GM12864 (cell line): ENCODE measurements around the gene HMGN2.

Experiments
- DNase-seq: peaks from one replicate; pipeline ENCODE4 v3.0.0-alpha.2; 2011; ENCODE audit warnings: low read depth
- H3K4me3 ChIP-seq: 2 replicates; pipeline ENCODE4 v1.5.1; 2011; ENCODE audit warnings: mild to moderate bottlenecking, low read depth, low read length, control low read depth
- TF ChIP-seq, protein P1 (sequence below): IDR thresholded peaks from 2 replicates; pipeline ENCODE4 v1.5.1; 2011; ENCODE audit warnings: low read depth, mild to moderate bottlenecking, moderate library complexity, low read length, control low read depth, inconsistent platforms; ENCODE audit errors: missing control alignments

HMGN2 gene

DNA sequence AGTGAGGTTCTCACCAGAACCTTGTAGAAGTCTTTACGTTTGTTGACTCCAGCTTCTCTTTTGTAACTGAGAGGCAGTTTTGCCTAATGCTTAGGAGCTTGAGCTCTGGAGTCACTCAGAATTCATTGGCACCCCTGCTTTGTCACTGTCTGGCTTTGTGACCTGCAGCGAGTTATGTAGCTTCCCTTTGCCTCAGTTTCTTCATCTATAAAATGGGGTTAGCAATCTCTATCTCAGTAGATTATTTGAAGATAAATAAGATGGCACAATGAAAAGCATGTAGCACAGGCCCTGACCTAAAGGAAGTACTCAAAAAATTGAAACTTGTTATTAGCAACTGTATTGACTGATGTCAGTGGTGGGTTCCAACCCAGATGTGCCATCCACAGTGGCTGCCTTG, 32.0 kb upstream of the HMGN2 start:
- no peak for DNase-seq
- H3K4me3 ChIP-seq: no peak overlapping the region
- TF ChIP-seq, protein P1, sequence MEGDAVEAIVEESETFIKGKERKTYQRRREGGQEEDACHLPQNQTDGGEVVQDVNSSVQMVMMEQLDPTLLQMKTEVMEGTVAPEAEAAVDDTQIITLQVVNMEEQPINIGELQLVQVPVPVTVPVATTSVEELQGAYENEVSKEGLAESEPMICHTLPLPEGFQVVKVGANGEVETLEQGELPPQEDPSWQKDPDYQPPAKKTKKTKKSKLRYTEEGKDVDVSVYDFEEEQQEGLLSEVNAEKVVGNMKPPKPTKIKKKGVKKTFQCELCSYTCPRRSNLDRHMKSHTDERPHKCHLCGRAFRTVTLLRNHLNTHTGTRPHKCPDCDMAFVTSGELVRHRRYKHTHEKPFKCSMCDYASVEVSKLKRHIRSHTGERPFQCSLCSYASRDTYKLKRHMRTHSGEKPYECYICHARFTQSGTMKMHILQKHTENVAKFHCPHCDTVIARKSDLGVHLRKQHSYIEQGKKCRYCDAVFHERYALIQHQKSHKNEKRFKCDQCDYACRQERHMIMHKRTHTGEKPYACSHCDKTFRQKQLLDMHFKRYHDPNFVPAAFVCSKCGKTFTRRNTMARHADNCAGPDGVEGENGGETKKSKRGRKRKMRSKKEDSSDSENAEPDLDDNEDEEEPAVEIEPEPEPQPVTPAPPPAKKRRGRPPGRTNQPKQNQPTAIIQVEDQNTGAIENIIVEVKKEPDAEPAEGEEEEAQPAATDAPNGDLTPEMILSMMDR: no peak

DNA sequence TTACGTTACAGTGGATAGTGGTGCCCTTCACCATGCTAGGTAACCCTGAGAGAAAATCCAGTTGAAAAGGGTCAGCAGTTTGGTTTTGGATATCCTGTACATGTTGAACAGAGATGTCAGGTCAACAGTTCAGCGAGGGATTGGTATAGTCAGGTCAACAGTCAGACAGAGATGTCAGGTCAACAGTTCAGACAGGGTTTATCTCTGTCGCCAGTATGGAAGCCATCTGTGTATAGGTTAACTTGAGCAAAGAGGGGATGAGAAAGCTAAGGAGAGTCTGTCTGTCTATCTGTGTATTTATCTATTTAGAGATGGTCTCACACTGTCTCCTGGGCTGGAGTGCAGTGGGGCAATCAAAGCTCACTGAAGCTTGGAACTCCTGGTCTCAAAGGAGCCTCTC, 22.4 kb upstream of the HMGN2 start:
- DNase-seq: no peak
- no peak overlapping the region for H3K4me3 ChIP-seq
- TF ChIP-seq, protein P1: no peak

DNA sequence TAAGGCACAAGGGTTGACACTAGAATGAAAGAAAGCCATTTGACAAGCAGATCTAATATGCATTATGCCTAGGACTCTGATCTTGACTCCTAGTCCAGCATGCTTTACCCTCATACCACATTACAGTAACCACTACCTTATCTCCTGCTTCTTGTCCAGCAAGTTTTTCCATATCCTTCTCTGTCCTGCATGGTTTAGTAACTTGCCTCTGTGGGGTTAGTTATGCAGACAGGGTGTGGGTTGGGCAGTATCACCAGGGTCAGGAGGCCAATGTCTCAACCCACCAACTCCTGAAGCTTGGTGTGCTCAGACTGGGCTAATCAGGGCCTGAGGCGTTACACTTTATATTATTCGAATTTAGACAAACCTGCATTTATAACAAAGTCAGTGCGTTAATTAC, 21.3 kb upstream of the HMGN2 start:
- no peak for DNase-seq
- H3K4me3 ChIP-seq: no peak overlapping the region
- TF ChIP-seq, protein P1: no peak

DNA sequence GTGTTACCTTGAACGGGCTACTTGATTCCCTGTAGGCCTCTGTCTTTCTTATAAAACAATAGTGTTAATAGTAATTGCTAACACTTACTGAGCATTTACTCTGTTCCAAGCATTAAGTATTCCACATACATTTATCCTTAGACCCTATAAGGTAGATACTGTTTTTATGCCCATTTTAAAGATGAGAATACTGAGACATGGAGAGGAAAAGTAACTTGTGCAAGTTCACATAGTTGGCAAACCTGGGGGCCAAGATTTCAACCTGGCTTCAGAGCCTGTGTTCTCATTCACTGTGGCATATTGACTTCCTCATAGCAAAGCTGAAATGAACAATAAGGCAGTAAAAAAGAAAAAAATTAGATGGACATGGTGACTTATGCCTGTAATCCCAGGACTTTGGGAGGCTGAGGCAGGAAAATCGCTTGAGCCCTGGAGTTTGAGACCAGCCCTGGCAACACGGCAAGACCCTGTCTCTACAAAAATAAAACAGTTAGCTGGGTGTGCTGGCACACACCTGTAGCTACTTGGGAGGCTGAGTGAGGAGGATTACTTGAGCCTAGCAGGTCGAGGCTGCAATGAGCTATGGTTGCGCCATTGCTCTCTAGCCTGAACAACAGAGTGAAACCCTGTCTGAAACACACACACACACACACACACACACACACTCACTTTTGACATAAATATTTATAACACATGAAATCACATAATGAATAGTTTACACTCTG, 19.6 kb upstream of the HMGN2 start:
- TF ChIP-seq, protein P1: no peak
- no peak for DNase-seq
- H3K4me3 ChIP-seq: no peak overlapping the region

DNA sequence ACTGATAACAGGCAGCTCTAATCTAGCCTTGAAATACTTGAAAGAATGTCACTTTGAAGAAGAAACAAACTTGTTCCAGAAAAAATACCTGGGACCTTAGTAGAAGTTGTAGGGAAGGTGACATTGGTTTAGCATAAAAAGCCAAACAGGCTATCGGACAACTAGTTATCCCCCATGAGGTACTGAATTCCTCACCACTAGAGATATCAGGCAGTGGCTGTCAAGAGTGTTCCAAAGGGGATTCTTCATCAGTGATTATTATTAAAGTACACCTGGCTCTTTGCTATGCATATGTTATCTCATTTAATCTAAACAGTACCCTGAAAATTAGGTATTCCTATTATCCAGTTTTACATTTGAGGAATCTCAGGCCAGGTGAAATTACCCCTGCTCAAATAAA, 13.1 kb upstream of the HMGN2 start:
- TF ChIP-seq, protein P1: no peak
- DNase-seq: no peak
- H3K4me3 ChIP-seq: no peak overlapping the region

DNA sequence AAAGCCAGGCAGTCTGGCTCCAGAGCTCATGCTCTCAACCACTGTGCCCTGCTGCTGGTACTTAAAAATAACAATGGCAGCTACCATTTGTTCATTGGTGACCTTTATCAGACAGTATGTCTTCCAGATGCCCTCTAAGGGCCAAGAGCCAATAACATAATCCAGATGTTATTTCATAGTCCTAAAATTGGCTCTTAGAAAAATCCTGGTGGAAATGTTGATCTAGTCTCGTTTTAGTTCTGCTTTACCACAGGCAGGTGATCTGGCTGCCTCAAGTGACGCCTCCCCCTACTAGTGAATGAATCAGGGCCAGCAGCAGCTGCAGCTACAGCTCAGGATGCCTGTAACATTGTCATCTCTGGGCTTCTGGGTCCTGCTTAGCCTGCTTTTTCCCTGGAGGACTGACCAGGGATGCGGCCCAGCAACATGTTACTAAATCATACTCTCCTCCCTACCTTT, 12.6 kb upstream of the HMGN2 start:
- TF ChIP-seq, protein P1: no peak
- no peak for DNase-seq

DNA sequence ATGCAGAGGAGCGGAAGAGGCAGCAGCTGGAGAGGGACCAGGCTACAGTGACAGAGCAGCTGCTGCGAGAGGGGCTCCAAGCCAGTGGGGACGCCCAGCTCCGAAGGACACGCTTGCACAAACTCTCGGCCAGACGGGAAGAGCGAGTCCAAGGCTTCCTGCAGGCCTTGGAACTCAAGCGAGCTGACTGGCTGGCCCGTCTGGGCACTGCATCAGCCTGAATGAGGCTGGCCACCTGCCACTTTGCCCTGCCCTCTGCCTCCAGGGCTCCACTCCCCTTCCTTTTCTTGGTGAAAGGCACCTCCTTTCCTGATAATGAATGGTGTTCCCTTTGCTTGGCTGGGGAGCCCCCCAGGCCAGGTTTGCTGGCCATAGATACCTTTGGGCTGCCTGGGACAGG, 3.3 kb upstream of the HMGN2 start:
- TF ChIP-seq, protein P1: no peak
- no peak overlapping the region for H3K4me3 ChIP-seq
- no peak for DNase-seq

More for the DNA sequence above, 12.6 kb upstream of the HMGN2 start:
- H3K4me3 ChIP-seq: no peak overlapping the region
